ENCODE measurements around the gene SOSTDC1. TPM values are rescaled to one million over a fixed set of nuclear protein-coding genes. Genes with fewer than 3 reads are reported as not detected.
A peak's percentile ranks its signal among the peaks of the same experiment; 100 is the strongest.

SOSTDC1 gene
- total RNA-seq, 6 experiments from 2014 or later: not detected

DNA sequence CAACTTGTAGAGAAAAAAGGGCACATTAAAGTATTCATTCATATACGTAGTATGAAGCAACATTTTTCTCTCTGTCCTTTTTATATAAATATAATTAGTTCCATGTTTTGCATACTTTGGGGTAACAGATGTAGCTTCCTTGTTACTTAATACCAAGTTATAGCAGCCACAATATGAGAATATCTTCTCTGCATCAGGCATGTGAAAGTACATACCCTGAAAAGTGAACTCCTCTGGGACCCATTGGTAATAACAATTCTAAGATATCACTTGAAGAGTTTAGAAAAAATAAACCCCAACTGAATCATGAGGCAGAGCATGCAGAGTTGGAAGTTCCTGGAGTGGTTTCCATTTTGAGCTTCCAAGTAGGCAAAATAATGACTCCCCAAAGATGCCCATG, 41.8 kb downstream of the SOSTDC1 start:
- Mint-ChIP-seq H3K9me3 (no peaks in the 10 kb centered on the region), H3K27me3 (ENCODE audit: insufficient read depth) (peaks cover 5% of the 10 kb centered on the region; the same call in 1 of the 2 replicates), H3K4me1 (ENCODE audit: low read depth) (peaks cover 59% of the 10 kb centered on the region), H3K4me3 (no peak overlapping the region), H3K27ac (peak overlapping the region; percentile 18; the same call in 1 of the 2 replicates), H3K36me3 (ENCODE audit: low read depth) (peaks cover 6% of the 10 kb centered on the region)
- no peak for DNase-seq
- TF ChIP-seq, protein P1, sequence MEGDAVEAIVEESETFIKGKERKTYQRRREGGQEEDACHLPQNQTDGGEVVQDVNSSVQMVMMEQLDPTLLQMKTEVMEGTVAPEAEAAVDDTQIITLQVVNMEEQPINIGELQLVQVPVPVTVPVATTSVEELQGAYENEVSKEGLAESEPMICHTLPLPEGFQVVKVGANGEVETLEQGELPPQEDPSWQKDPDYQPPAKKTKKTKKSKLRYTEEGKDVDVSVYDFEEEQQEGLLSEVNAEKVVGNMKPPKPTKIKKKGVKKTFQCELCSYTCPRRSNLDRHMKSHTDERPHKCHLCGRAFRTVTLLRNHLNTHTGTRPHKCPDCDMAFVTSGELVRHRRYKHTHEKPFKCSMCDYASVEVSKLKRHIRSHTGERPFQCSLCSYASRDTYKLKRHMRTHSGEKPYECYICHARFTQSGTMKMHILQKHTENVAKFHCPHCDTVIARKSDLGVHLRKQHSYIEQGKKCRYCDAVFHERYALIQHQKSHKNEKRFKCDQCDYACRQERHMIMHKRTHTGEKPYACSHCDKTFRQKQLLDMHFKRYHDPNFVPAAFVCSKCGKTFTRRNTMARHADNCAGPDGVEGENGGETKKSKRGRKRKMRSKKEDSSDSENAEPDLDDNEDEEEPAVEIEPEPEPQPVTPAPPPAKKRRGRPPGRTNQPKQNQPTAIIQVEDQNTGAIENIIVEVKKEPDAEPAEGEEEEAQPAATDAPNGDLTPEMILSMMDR (IDR thresholded peaks at IDR 0.05): no peak

DNA sequence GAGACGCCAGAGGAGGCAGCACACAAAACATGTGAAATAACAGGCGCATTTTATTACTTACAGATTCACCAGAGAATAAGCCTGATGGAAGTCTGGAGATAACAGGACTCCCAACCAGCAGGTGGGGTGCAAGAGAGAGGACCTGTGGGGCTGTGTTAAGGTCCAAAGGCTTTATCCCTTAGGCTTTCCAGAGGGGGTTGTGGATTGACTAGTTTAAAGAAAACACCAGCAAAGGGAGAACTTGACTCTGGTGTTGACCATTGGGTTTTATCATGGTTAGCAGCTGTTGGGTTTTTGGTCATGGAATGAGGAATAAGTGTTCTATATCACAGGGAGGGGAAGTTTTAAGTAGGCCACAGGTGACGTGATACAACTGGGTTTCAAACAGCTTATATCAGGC, 42.6 kb downstream of the SOSTDC1 start:
- TF ChIP-seq, protein P1 (IDR thresholded peaks at IDR 0.05): no peak
- Mint-ChIP-seq H3K36me3 (ENCODE audit: low read depth) (peaks cover 6% of the 10 kb centered on the region), H3K4me3 (no peak overlapping the region), H3K4me1 (ENCODE audit: low read depth) (peaks cover 59% of the 10 kb centered on the region), H3K27me3 (ENCODE audit: insufficient read depth) (peaks cover 5% of the 10 kb centered on the region; the same call in 1 of the 2 replicates), H3K9me3 (no peaks in the 10 kb centered on the region), H3K27ac (no peak overlapping the region; the same call in 1 of the 2 replicates)
- DNase-seq: no peak

DNA sequence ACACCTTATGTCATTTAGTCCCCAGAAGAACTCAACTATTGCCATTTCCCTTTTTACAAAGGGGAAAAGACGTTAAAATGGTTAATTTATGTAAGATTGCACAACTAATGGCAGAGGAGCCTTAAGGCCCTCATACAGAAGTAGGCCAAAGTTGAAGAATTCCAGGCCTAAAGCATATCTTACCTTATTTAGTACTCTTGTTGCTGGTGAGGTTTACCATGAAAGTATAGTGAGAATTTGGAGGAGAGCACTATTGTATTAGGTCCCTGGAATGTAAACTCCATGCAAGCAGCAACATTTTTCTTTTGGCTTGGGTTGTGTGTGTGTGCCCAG, 43.5 kb downstream of the SOSTDC1 start:
- H3K36me3 Mint-ChIP-seq (ENCODE audit: low read depth): peaks cover 6% of the 10 kb centered on the region
- DNase-seq: no peak
- no peaks in the 10 kb centered on the region for H3K9me3 Mint-ChIP-seq
- TF ChIP-seq, protein P1 (IDR thresholded peaks at IDR 0.05): no peak
- H3K4me1 Mint-ChIP-seq (ENCODE audit: low read depth): peaks cover 67% of the 10 kb centered on the region
- peak overlapping the region; percentile 93 for H3K27ac Mint-ChIP-seq
- peak overlapping the region; percentile 77 for H3K4me3 Mint-ChIP-seq
- peaks cover 5% of the 10 kb centered on the region; the same call in 1 of the 2 replicates for H3K27me3 Mint-ChIP-seq (ENCODE audit: insufficient read depth)

DNA sequence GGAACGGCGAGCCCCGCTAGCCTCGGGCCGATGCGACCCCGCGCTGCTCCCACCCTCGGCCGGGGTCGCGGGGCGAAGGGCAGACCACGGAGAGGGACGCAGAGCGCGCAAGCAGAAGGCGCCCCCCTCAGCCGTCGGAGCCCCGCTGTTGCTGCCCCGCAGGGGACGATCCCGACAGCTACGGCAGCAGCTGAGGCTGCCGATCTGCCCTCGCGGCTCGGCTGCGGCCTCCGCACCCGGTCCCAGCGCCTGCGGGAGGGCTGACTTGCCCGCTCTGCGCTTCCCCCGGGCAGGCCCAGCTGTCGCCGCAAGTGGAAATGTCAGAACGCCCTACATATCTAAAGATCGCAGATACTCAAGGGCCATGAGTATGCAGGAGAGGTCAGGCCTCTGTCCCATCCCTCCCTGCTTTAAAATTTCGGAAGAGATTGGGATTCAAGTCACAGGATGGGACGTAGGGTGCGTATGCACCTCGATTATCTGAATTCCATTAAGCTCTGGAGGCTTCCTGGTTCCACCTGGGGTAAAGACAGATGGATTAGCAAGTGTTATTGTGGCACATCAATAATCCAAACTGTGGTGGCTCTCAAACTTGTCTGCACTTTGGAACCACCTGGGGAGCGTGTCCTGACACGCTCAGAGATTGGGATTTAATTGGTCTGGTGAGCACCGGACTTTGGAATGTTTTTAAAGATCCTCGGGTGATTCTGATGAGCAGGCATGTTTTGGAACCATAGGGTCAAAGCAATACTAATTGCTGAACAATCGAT, 44.0 kb downstream of the SOSTDC1 start, which contains the start of gene CRPPA:
Gene CRPPA, minus strand, starts transcription at position 206 of the 770 bp plus-strand sequence. CDS start 216 bp downstream, outside the sequence.
- peak within 1 kb of the TSS; percentile 93 for H3K27ac Mint-ChIP-seq
- TF ChIP-seq, protein P1 (IDR thresholded peaks at IDR 0.05): no peak; the same call in 1 of the 2 replicates
- H3K9me3 Mint-ChIP-seq: no peaks in the 10 kb centered on the region
- H3K27me3 Mint-ChIP-seq (ENCODE audit: insufficient read depth): peaks cover 5% of the 10 kb centered on the region; the same call in 1 of the 2 replicates
- H3K4me1 Mint-ChIP-seq (ENCODE audit: low read depth): peaks cover 67% of the 10 kb centered on the region
- peak; percentile 6 for DNase-seq
- peaks cover 6% of the 10 kb centered on the region for H3K36me3 Mint-ChIP-seq (ENCODE audit: low read depth)
- H3K4me3 Mint-ChIP-seq: peak within 1 kb of the TSS; percentile 84

DNA sequence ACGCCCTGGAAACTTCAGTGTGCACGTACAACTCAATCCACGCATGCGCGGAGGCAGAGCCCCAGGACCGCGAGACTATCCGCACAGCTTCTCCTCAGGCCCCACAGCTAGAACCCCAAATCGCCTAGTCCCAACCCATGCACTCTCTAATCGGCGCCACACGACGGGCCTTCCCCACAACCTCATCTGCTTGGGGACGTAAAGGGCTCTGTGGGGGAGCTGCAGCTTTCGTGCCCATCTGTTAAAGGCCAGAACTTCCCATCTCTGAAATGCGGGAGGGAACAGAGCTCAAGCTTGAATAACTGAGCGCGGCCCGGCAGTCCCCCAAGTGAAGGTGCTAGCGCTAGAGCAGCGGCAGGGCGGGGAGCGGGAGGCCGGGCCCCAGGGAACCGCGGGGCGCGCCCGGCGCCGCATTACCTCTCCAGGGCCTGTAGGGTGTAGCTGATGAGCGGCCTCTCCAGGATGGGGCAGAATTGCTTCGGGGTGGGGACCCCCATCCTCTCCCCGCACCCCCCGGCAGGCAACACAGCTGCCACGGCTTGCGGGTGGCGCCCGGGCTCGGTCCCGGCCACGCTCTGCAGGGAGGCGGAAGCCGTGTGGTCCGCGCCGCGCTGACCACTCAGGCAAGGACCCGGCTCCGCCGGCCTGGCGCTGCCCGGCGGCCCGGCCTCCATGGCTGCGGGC, 44.7 kb downstream of the SOSTDC1 start:
- Mint-ChIP-seq H3K27ac (peak overlapping the region; percentile 90), H3K4me3 (peak overlapping the region; percentile 84), H3K27me3 (ENCODE audit: insufficient read depth) (peaks cover 5% of the 10 kb centered on the region; the same call in 1 of the 2 replicates), H3K36me3 (ENCODE audit: low read depth) (peaks cover 6% of the 10 kb centered on the region), H3K9me3 (no peaks in the 10 kb centered on the region), H3K4me1 (ENCODE audit: low read depth) (peaks cover 67% of the 10 kb centered on the region)
- DNase-seq: peak; percentile 66
- TF ChIP-seq, protein P1 (IDR thresholded peaks at IDR 0.05): peak; percentile 61

All from HFFc6 (cell line).